ENCODE data around the gene FAHD2A.
"Not testable (repeated sequence)": the region's sequence is repeated elsewhere in the genome, so short reads cannot be mapped to it uniquely, and the experiment has no call there.

Gene FAHD2A

GRCh38 chr2:95377216-95378123 is 25.0 kb upstream of the FAHD2A start:
- Histone ChIP-seq H3K4me1 (ENCODE audit: insufficient read depth, low read length) (no peaks in the 10 kb centered on the region), H3K27ac (ENCODE audit: low read depth, low read length) (no peak overlapping the region), H3K36me3 (ENCODE audit: insufficient read depth, low read length) (no peaks in the 10 kb centered on the region), H3K4me3 (ENCODE audit: low read length) (no peak overlapping the region), H3K27me3 (ENCODE audit: insufficient read depth, low read length) (no peaks in the 10 kb centered on the region), H3K9ac (ENCODE audit: low read depth, low read length) (no peak overlapping the region), H3K9me3 (ENCODE audit: insufficient read depth, low read depth, low read length) (no peaks in the 10 kb centered on the region)
- WGBS: 93% methylated on average over 17 of the region's 17 CpGs

- not testable (repeated sequence) for H3K36me3 ChIP-seq (ENCODE audit: insufficient read depth, low read length); H3K27me3 ChIP-seq (ENCODE audit: insufficient read depth, low read length); H3K9me3 ChIP-seq (ENCODE audit: insufficient read depth, low read depth, low read length); H3K4me1 ChIP-seq (ENCODE audit: insufficient read depth, low read length); H3K27ac ChIP-seq (ENCODE audit: low read depth, low read length); H3K9ac ChIP-seq (ENCODE audit: low read depth, low read length); H3K4me3 ChIP-seq (ENCODE audit: low read length)
- WGBS: 95% methylated on average over 7 of the region's 7 CpGs
These were observed 24.2 kb upstream of the FAHD2A start for GRCh38 chr2:95378281-95378680.

GRCh38 chr2:95379371-95379831 is 23.1 kb upstream of the FAHD2A start:
- 62% methylated on average over 8 of the region's 8 CpGs for WGBS

GRCh38 chr2:95380280-95380679 is 22.2 kb upstream of the FAHD2A start:
- Histone ChIP-seq H3K4me1 (ENCODE audit: insufficient read depth, low read length) (no peaks in the 10 kb centered on the region), H3K9ac (ENCODE audit: low read depth, low read length) (no peak overlapping the region), H3K4me3 (ENCODE audit: low read length) (no peak overlapping the region), H3K9me3 (ENCODE audit: insufficient read depth, low read depth, low read length) (no peaks in the 10 kb centered on the region), H3K27ac (ENCODE audit: low read depth, low read length) (no peak overlapping the region), H3K27me3 (ENCODE audit: insufficient read depth, low read length) (no peaks in the 10 kb centered on the region), H3K36me3 (ENCODE audit: insufficient read depth, low read length) (no peaks in the 10 kb centered on the region)
- 96% methylated on average over 5 of the region's 5 CpGs for WGBS

More at GRCh38 chr2:95379371-95379831, 23.1 kb upstream of the FAHD2A start:
- Histone ChIP-seq H3K9me3 (ENCODE audit: insufficient read depth, low read depth, low read length) (no peaks in the 10 kb centered on the region), H3K9ac (ENCODE audit: low read depth, low read length) (no peak overlapping the region), H3K4me1 (ENCODE audit: insufficient read depth, low read length) (no peaks in the 10 kb centered on the region), H3K4me3 (ENCODE audit: low read length) (no peak overlapping the region), H3K36me3 (ENCODE audit: insufficient read depth, low read length) (no peaks in the 10 kb centered on the region), H3K27me3 (ENCODE audit: insufficient read depth, low read length) (no peaks in the 10 kb centered on the region), H3K27ac (ENCODE audit: low read depth, low read length) (no peak overlapping the region)

- Histone ChIP-seq H3K27ac (ENCODE audit: low read depth, low read length) (no peak overlapping the region), H3K9me3 (ENCODE audit: insufficient read depth, low read depth, low read length) (no peaks in the 10 kb centered on the region), H3K27me3 (ENCODE audit: insufficient read depth, low read length) (no peaks in the 10 kb centered on the region), H3K4me1 (ENCODE audit: insufficient read depth, low read length) (no peaks in the 10 kb centered on the region), H3K9ac (ENCODE audit: low read depth, low read length) (no peak overlapping the region), H3K4me3 (ENCODE audit: low read length) (no peak overlapping the region), H3K36me3 (ENCODE audit: insufficient read depth, low read length) (no peaks in the 10 kb centered on the region)
- WGBS: 93% methylated on average over 4 of the region's 5 CpGs
These were observed 21.8 kb upstream of the FAHD2A start for GRCh38 chr2:95380731-95381130.

GRCh38 chr2:95381212-95382191 is 21.0 kb upstream of the FAHD2A start:
- Histone ChIP-seq H3K27ac (ENCODE audit: low read depth, low read length) (no peak overlapping the region), H3K4me1 (ENCODE audit: insufficient read depth, low read length) (no peaks in the 10 kb centered on the region), H3K9ac (ENCODE audit: low read depth, low read length) (no peak overlapping the region), H3K4me3 (ENCODE audit: low read length) (no peak overlapping the region), H3K9me3 (ENCODE audit: insufficient read depth, low read depth, low read length) (no peaks in the 10 kb centered on the region), H3K27me3 (ENCODE audit: insufficient read depth, low read length) (no peaks in the 10 kb centered on the region), H3K36me3 (ENCODE audit: insufficient read depth, low read length) (no peaks in the 10 kb centered on the region)
- 89% methylated on average over 22 of the region's 22 CpGs for WGBS

- Histone ChIP-seq H3K9ac (ENCODE audit: low read depth, low read length) (no peak overlapping the region), H3K27ac (ENCODE audit: low read depth, low read length) (no peak overlapping the region), H3K27me3 (ENCODE audit: insufficient read depth, low read length) (no peaks in the 10 kb centered on the region), H3K4me3 (ENCODE audit: low read length) (no peak overlapping the region), H3K36me3 (ENCODE audit: insufficient read depth, low read length) (no peaks in the 10 kb centered on the region), H3K9me3 (ENCODE audit: insufficient read depth, low read depth, low read length) (no peaks in the 10 kb centered on the region), H3K4me1 (ENCODE audit: insufficient read depth, low read length) (no peaks in the 10 kb centered on the region)
- WGBS: 92% methylated on average over 20 of the region's 20 CpGs
These were observed 20.3 kb upstream of the FAHD2A start for GRCh38 chr2:95382192-95382591.

- Histone ChIP-seq H3K36me3 (ENCODE audit: insufficient read depth, low read length) (no peaks in the 10 kb centered on the region), H3K27me3 (ENCODE audit: insufficient read depth, low read length) (peaks cover 1% of the 10 kb centered on the region; the same call in 1 of the 2 replicates), H3K4me3 (ENCODE audit: low read length) (no peak overlapping the region), H3K9me3 (ENCODE audit: insufficient read depth, low read depth, low read length) (no peaks in the 10 kb centered on the region), H3K27ac (ENCODE audit: low read depth, low read length) (no peak overlapping the region), H3K4me1 (ENCODE audit: insufficient read depth, low read length) (no peaks in the 10 kb centered on the region), H3K9ac (ENCODE audit: low read depth, low read length) (no peak overlapping the region)
- 93% methylated on average over 12 of the region's 14 CpGs for WGBS
These were observed 19.5 kb upstream of the FAHD2A start for GRCh38 chr2:95382686-95383634.

- H3K27me3 ChIP-seq (ENCODE audit: insufficient read depth, low read length): peaks cover 8% of the 10 kb centered on the region
- WGBS: 93% methylated on average over 9 of the region's 9 CpGs
- H3K9me3 ChIP-seq (ENCODE audit: insufficient read depth, low read depth, low read length): no peaks in the 10 kb centered on the region
- H3K9ac ChIP-seq (ENCODE audit: low read depth, low read length): no peak overlapping the region
- no peaks in the 10 kb centered on the region for H3K4me1 ChIP-seq (ENCODE audit: insufficient read depth, low read length)
- H3K36me3 ChIP-seq (ENCODE audit: insufficient read depth, low read length): no peaks in the 10 kb centered on the region
- H3K4me3 ChIP-seq (ENCODE audit: low read length): no peak overlapping the region
- no peak overlapping the region for H3K27ac ChIP-seq (ENCODE audit: low read depth, low read length)
These were observed 18.9 kb upstream of the FAHD2A start for GRCh38 chr2:95383635-95384027.

- H3K36me3 ChIP-seq (ENCODE audit: insufficient read depth, low read length): no peaks in the 10 kb centered on the region
- WGBS: 73% methylated on average over 12 of the region's 12 CpGs
- H3K27me3 ChIP-seq (ENCODE audit: insufficient read depth, low read length): peaks cover 20% of the 10 kb centered on the region
- no peak overlapping the region for H3K4me3 ChIP-seq (ENCODE audit: low read length)
- H3K27ac ChIP-seq (ENCODE audit: low read depth, low read length): no peak overlapping the region
- no peaks in the 10 kb centered on the region for H3K9me3 ChIP-seq (ENCODE audit: insufficient read depth, low read depth, low read length)
- no peaks in the 10 kb centered on the region for H3K4me1 ChIP-seq (ENCODE audit: insufficient read depth, low read length)
- no peak overlapping the region for H3K9ac ChIP-seq (ENCODE audit: low read depth, low read length)
These were observed 17.5 kb upstream of the FAHD2A start for GRCh38 chr2:95384854-95385569.
